HepG2 (cell line): Measurements from ENCODE around the gene OLR1. TPM values are rescaled to one million over a fixed set of nuclear protein-coding genes. Genes with fewer than 3 reads are reported as not detected.

Experiments
- CENPX ChIP-seq: sonication (generic); formaldehyde crosslinking; IDR thresholded peaks from 2 replicates; pipeline ENCODE4 v1.9.0; 2021; ENCODE audit warnings: mild to moderate bottlenecking, missing genetic modification reagents, moderate library complexity
- CREBL2 ChIP-seq: sonication (generic); formaldehyde crosslinking; IDR thresholded peaks from 2 replicates; pipeline ENCODE4 v1.8.1; 2023; ENCODE audit warnings: missing genetic modification reagents, mild to moderate bottlenecking, borderline replicate concordance
- HCFC1 ChIP-seq: fragments of 150-350 bp; IDR thresholded peaks from 2 replicates; pipeline ENCODE4 v1.6.1; 2014; ENCODE audit warnings: low read depth, low read length
- HINFP ChIP-seq: sonication (generic); formaldehyde crosslinking; IDR thresholded peaks from 2 replicates; pipeline ENCODE4 v1.4.0; 2020; ENCODE audit warnings: low read depth, mild to moderate bottlenecking, missing genetic modification reagents
- HNRNPL ChIP-seq: fragments of 200-400 bp; formaldehyde crosslinking; IDR thresholded peaks from 2 replicates; pipeline ENCODE4 v1.6.1; 2017; ENCODE audit warnings: mild to moderate bottlenecking, low read depth, low read length
- JARID2 ChIP-seq: sonication (generic); formaldehyde crosslinking; IDR thresholded peaks from 2 replicates; pipeline ENCODE4 v1.8.1; 2023; ENCODE audit warnings: missing genetic modification reagents, inconsistent platforms; ENCODE audit not compliant: insufficient replicate concordance
- KAT7 ChIP-seq: IDR thresholded peaks from 2 replicates; pipeline ENCODE4 v1.6.1; 2018; ENCODE audit warnings: borderline replicate concordance, missing compliant biosample characterization
- MYPOP ChIP-seq: sonication (generic); formaldehyde crosslinking; IDR thresholded peaks from 2 replicates; pipeline ENCODE4 v1.8.1; 2023; ENCODE audit warnings: mild to moderate bottlenecking, moderate library complexity, missing genetic modification reagents
- NCOA2 ChIP-seq: sonication (generic); formaldehyde crosslinking; IDR thresholded peaks from 2 replicates; pipeline ENCODE4 v1.8.0; 2022; ENCODE audit warnings: inconsistent platforms
- NR2F6 ChIP-seq, 2 experiments: IDR thresholded peaks; 2 replicates each; pipeline ENCODE4 v1.6.1; 2016; ENCODE audit warnings: antibody characterized with exemption in 1 of 2, mild to moderate bottlenecking in 1 of 2
- PPARG ChIP-seq: conservative IDR thresholded peaks from 2 replicates; pipeline ENCODE4 v1.6.1; 2016; ENCODE audit warnings: missing biosample characterization, missing genetic modification reagents
- SCMH1 ChIP-seq: sonication (generic); formaldehyde crosslinking; IDR thresholded peaks from 2 replicates; pipeline ENCODE4 v1.9.0; 2021; ENCODE audit warnings: missing genetic modification reagents, mild to moderate bottlenecking, borderline replicate concordance
- SIX4 ChIP-seq: sonication (generic); formaldehyde crosslinking; IDR thresholded peaks from 2 replicates; pipeline ENCODE4 v1.4.0; 2020; ENCODE audit warnings: missing genetic modification reagents
- SP1 ChIP-seq, 2 experiments: fragments of 450-650 bp in 1 of 2; sonication (generic) in 1 of 2; formaldehyde crosslinking in 1 of 2; IDR thresholded peaks; 2 replicates each; pipeline versions ENCODE4 v1.4.0 to v1.6.1; 2016 to 2020; ENCODE audit warnings: missing genetic modification reagents in 1 of 2
- SRSF1 ChIP-seq: fragments of 200-400 bp; formaldehyde crosslinking; optimal IDR thresholded peaks from 2 replicates; pipeline ENCODE3; 2017; ENCODE audit warnings: mild to moderate bottlenecking, low read depth, low read length, moderate library complexity
- TEAD3 ChIP-seq: optimal IDR thresholded peaks from 2 replicates; pipeline ENCODE3; 2016; ENCODE audit warnings: borderline replicate concordance
- THRA ChIP-seq: sonication (generic); formaldehyde crosslinking; IDR thresholded peaks from 2 replicates; pipeline ENCODE4 v1.4.0; 2020; ENCODE audit warnings: missing genetic modification reagents, borderline replicate concordance
- ZFP36 ChIP-seq: fragments of 150-350 bp; IDR thresholded peaks from 2 replicates; pipeline ENCODE4 v1.6.1; 2018; ENCODE audit warnings: borderline replicate concordance, low read length, low read depth; ENCODE audit not compliant: partially characterized antibody
- ZMAT5 ChIP-seq: sonication (generic); formaldehyde crosslinking; IDR thresholded peaks from 2 replicates; pipeline ENCODE4 v1.5.0; 2020; ENCODE audit warnings: mild to moderate bottlenecking, low read depth, missing genetic modification reagents, borderline replicate concordance
- ZNF292 ChIP-seq: sonication (generic); formaldehyde crosslinking; IDR thresholded peaks from 2 replicates; pipeline ENCODE4 v1.8.1; 2022; ENCODE audit warnings: mild to moderate bottlenecking, low read depth, missing genetic modification reagents, borderline replicate concordance
- ZNF326 ChIP-seq: sonication (generic); formaldehyde crosslinking; IDR thresholded peaks from 2 replicates; pipeline ENCODE4 v1.4.0; 2020; ENCODE audit warnings: missing genetic modification reagents, borderline replicate concordance
- ZNF670 ChIP-seq: sonication (generic); formaldehyde crosslinking; IDR thresholded peaks from 2 replicates; pipeline ENCODE4 v1.8.0; 2022; ENCODE audit warnings: mild to moderate bottlenecking, missing genetic modification reagents, borderline replicate concordance
- ZNF83 ChIP-seq: sonication (generic); formaldehyde crosslinking; IDR thresholded peaks from 2 replicates; pipeline ENCODE4 v1.4.0; 2020; ENCODE audit warnings: missing genetic modification reagents, mild to moderate bottlenecking, borderline replicate concordance
- polyA plus RNA-seq, 8 experiments: library from polyadenylated mRNA; depleted of rRNA in 3 of 8; stranded (reverse) in 7 of 8; unstranded in 1 of 8; fragments of >200 nt; fragmentation: Illumina TruSeq in 4 of 8; extraction: Trizol in 4 of 8; gene quantifications; 2 replicates each; pipeline versions ENCODE4 v1.2.1 to v1.2.3, GENCODE V29; 2011 to 2016; ENCODE audit warnings: low read depth in 4 of 8, missing spikeins in 1 of 8, mixed read lengths in 1 of 8; ENCODE audit not compliant: insufficient read depth in 1 of 8
- total RNA-seq, 5 experiments: library from RNA; depleted of rRNA; stranded (reverse); fragments of >200 nt; fragmentation: Illumina TruSeq; extraction: Trizol; gene quantifications; 2 replicates each; pipeline ENCODE4 v1.2.3, GENCODE V29; 2016; ENCODE audit warnings: low read depth in 1 of 5

Gene OLR1
- total and polyA plus RNA-seq, 2 of the 13 experiments (the other 11 are each of a cell fraction or from before 2014, with no cell fraction given) = not detected

GRCh38 chr12:10211940-10212738 lies 40.2 kb upstream of the OLR1 start (continued):
- no peak for TF ChIP-seq PPARG (CRISPR knock-in tag)
- no peak for TF ChIP-seq SP1 (IDR thresholded peaks at IDR 0.05)
- peak; percentile 82 for TF ChIP-seq SP1 (CRISPR knock-in tag; IDR thresholded peaks at IDR 0.05)
- TF ChIP-seq MYPOP = 0 out of 2 replicates have a peak, but pooled peaks have one; percentile 70
- no peak for TF ChIP-seq JARID2
- no peak for TF ChIP-seq ZFP36
- 0 out of 2 replicates have a peak, but pooled peaks have one; percentile 16 for TF ChIP-seq HNRNPL
- TF ChIP-seq SCMH1 (CRISPR knock-in tag) = no peak
- TF ChIP-seq ZNF83 (CRISPR knock-in tag) = no peak
- no peak for TF ChIP-seq ZMAT5 (CRISPR knock-in tag)
- no peak for TF ChIP-seq SIX4
- 0 out of 2 replicates have a peak, but pooled peaks have one; percentile 32 for TF ChIP-seq NCOA2 (CRISPR knock-in tag)
- TF ChIP-seq ZNF292 = peak; percentile 64; the same call in 1 of the 2 replicates
- TF ChIP-seq KAT7 (CRISPR knock-in tag) = no peak
- TF ChIP-seq THRA (CRISPR knock-in tag) = 0 out of 2 replicates have a peak, but pooled peaks have one; percentile 33
- TF ChIP-seq CREBL2 (CRISPR knock-in tag) = no peak
- no peak for TF ChIP-seq SRSF1
- TF ChIP-seq ZNF670 = peak; percentile 81; the same call in 1 of the 2 replicates
- peak; percentile 78 for TF ChIP-seq TEAD3
- no peak for TF ChIP-seq HCFC1
- no peak for TF ChIP-seq NR2F6 (IDR thresholded peaks at IDR 0.05)
- TF ChIP-seq NR2F6 (CRISPR knock-in tag; IDR thresholded peaks at IDR 0.05) = no peak
- TF ChIP-seq CENPX (CRISPR knock-in tag) = no peak
- TF ChIP-seq ZNF326 (CRISPR knock-in tag) = no peak
- TF ChIP-seq HINFP (CRISPR knock-in tag) = 0 out of 2 replicates have a peak, but pooled peaks have one; percentile 14
